ENCODE data around the gene SNAP91.

GRCh38 chr6:83518816-83519480 is 190.0 kb downstream of the SNAP91 start:
- TF ChIP-seq CTCF (IDR thresholded peaks at IDR 0.05; ENCODE audit: insufficient read depth, low read depth, low read length) (peak; percentile 30), EZH2 (IDR thresholded peaks at IDR 0.05; ENCODE audit: insufficient read depth, low read length) (no peak)
